Astrocyte (in vitro differentiated cells and primary cell): ENCODE data around the gene L3MBTL4. TPM values are rescaled to one million over a fixed set of nuclear protein-coding genes. Genes with fewer than 3 reads are reported as not detected.

Experiments used
- DNase-seq: peaks from one replicate; pipeline ENCODE4 v3.0.0-alpha.2; 2010; ENCODE audit warnings: low read depth
- FAIRE-seq: peaks from 2 replicates; lab custom pipeline; 2011; peaks lifted over from hg19 to GRCh38; lab: Jason Lieb, UNC
- H2AFZ ChIP-seq: 2 replicates; pipeline ENCODE4 v1.6.0; 2012; ENCODE audit warnings: low read depth, low read length, inconsistent platforms
- H3K27ac ChIP-seq: 2 replicates; pipeline ENCODE4 v1.5.1; 2011; ENCODE audit warnings: low read depth, low read length, inconsistent platforms
- H3K27me3 ChIP-seq: 2 replicates; pipeline ENCODE4 v1.6.0; 2011; ENCODE audit warnings: low read length, inconsistent platforms; ENCODE audit not compliant: insufficient read depth
- H3K36me3 ChIP-seq: 2 replicates; pipeline ENCODE4 v1.5.1; 2011; ENCODE audit warnings: low read length, inconsistent platforms; ENCODE audit not compliant: insufficient read depth
- H3K4me1 ChIP-seq: 2 replicates; pipeline ENCODE4 v1.5.1; 2011; ENCODE audit warnings: low read length, inconsistent platforms; ENCODE audit not compliant: insufficient read depth
- H3K4me2 ChIP-seq: 2 replicates; pipeline ENCODE4 v1.6.0; 2012; ENCODE audit warnings: low read length, inconsistent platforms
- H3K4me3 ChIP-seq: 2 replicates; pipeline ENCODE4 v1.5.1; 2011; ENCODE audit warnings: low read depth, mild to moderate bottlenecking, low read length, inconsistent platforms; ENCODE audit not compliant: insufficient read depth
- H3K79me2 ChIP-seq: 2 replicates; pipeline ENCODE4 v1.6.0; 2012; ENCODE audit warnings: mild to moderate bottlenecking, low read length, inconsistent platforms; ENCODE audit not compliant: insufficient read depth
- H3K9ac ChIP-seq: 2 replicates; pipeline ENCODE4 v1.6.0; 2012; ENCODE audit warnings: mild to moderate bottlenecking, low read length, inconsistent platforms
- H3K9me3 ChIP-seq: 2 replicates; pipeline ENCODE4 v1.5.1; 2012; ENCODE audit warnings: low read depth, mild to moderate bottlenecking, low read length, inconsistent platforms; ENCODE audit not compliant: insufficient read depth
- H4K20me1 ChIP-seq: 2 replicates; pipeline ENCODE4 v1.6.0; 2012; ENCODE audit warnings: low read length, inconsistent platforms; ENCODE audit not compliant: insufficient read depth
- H3K27ac Mint-ChIP-seq: one replicate; pipeline ENCODE4 v1.8.0; 2021; ENCODE audit warnings: mild to moderate bottlenecking, mixed read lengths; ENCODE audit not compliant: unreplicated experiment
- H3K27me3 Mint-ChIP-seq: one replicate; pipeline ENCODE4 v1.8.0; 2021; ENCODE audit warnings: low read depth, mixed read lengths; ENCODE audit not compliant: unreplicated experiment
- H3K36me3 Mint-ChIP-seq: one replicate; pipeline ENCODE4 v1.8.0; 2021; ENCODE audit warnings: low read depth, mixed read lengths; ENCODE audit not compliant: unreplicated experiment
- H3K4me1 Mint-ChIP-seq: one replicate; pipeline ENCODE4 v1.8.0; 2021; ENCODE audit warnings: low read depth, mixed read lengths; ENCODE audit not compliant: unreplicated experiment
- H3K4me3 Mint-ChIP-seq: one replicate; pipeline ENCODE4 v1.8.0; 2021; ENCODE audit warnings: mild to moderate bottlenecking, moderate library complexity, mixed read lengths; ENCODE audit not compliant: unreplicated experiment
- H3K9me3 Mint-ChIP-seq: one replicate; pipeline ENCODE4 v1.8.0; 2021; ENCODE audit warnings: mild to moderate bottlenecking, mixed read lengths; ENCODE audit not compliant: unreplicated experiment
- EZH2 ChIP-seq: IDR thresholded peaks from 2 replicates; pipeline ENCODE4 v1.6.1; 2012; ENCODE audit warnings: mild to moderate bottlenecking, low read length, inconsistent platforms; ENCODE audit not compliant: insufficient read depth
- total RNA-seq: library from RNA; stranded (reverse); gene quantifications from 2 replicates; pipeline ENCODE4 v1.2.1, GENCODE V29; 2021
- TF ChIP-seq, protein P1 (sequence below): IDR thresholded peaks from 2 replicates; pipeline ENCODE4 v1.5.1; 2011; ENCODE audit warnings: low read depth, mild to moderate bottlenecking, inconsistent platforms, low read length, moderate library complexity; ENCODE audit not compliant: insufficient read depth

L3MBTL4 gene
- total RNA-seq, 1 donor from 2014 or later: 0.52 TPM

GRCh38 chr18:5972298-5972697 is 442.4 kb downstream of the L3MBTL4 start:
- H3K36me3 Mint-ChIP-seq: no peaks in the 10 kb centered on the region
- Histone ChIP-seq H4K20me1 (no peaks in the 10 kb centered on the region), H3K4me3 (no peak overlapping the region), H3K4me2 (no peak overlapping the region), H2AFZ (no peak overlapping the region), H3K4me1 (peaks cover 7% of the 10 kb centered on the region), H3K9me3 (no peaks in the 10 kb centered on the region), H3K27me3 (peaks cover 18% of the 10 kb centered on the region), H3K9ac (no peak overlapping the region), H3K36me3 (no peaks in the 10 kb centered on the region), H3K79me2 (no peaks in the 10 kb centered on the region), H3K27ac (no peak overlapping the region)
- peaks cover 15% of the 10 kb centered on the region for H3K27me3 Mint-ChIP-seq
- no peak overlapping the region for H3K4me3 Mint-ChIP-seq
- no peak for FAIRE-seq
- no peak overlapping the region for H3K27ac Mint-ChIP-seq
- H3K4me1 Mint-ChIP-seq: peaks cover 23% of the 10 kb centered on the region
- DNase-seq: no peak
- no peaks in the 10 kb centered on the region for H3K9me3 Mint-ChIP-seq
- TF ChIP-seq, protein P1, sequence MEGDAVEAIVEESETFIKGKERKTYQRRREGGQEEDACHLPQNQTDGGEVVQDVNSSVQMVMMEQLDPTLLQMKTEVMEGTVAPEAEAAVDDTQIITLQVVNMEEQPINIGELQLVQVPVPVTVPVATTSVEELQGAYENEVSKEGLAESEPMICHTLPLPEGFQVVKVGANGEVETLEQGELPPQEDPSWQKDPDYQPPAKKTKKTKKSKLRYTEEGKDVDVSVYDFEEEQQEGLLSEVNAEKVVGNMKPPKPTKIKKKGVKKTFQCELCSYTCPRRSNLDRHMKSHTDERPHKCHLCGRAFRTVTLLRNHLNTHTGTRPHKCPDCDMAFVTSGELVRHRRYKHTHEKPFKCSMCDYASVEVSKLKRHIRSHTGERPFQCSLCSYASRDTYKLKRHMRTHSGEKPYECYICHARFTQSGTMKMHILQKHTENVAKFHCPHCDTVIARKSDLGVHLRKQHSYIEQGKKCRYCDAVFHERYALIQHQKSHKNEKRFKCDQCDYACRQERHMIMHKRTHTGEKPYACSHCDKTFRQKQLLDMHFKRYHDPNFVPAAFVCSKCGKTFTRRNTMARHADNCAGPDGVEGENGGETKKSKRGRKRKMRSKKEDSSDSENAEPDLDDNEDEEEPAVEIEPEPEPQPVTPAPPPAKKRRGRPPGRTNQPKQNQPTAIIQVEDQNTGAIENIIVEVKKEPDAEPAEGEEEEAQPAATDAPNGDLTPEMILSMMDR: no peak
- no peak for TF ChIP-seq EZH2

DNA sequence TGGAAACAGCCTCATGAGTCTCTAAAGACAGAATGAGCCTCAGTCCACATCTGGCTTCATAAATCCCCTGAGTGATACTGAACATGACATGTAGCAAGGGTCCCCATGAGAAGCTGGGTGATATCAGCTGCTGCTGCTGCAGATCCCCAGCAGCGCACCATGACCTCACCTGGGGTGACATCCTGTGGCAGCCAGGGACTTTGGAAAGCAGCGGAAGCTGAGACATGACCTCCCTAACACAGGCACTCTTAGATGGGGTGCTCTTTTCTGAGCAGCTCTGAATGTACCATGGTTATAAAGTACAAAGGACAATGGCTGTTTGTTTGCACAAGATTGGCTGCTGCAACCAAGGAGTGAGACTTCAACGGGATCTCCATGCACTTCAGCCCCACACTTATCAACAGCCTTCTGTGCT is 444.7 kb downstream of the L3MBTL4 start:
- peaks cover 13% of the 10 kb centered on the region for H3K4me1 Mint-ChIP-seq
- Histone ChIP-seq H3K36me3 (no peaks in the 10 kb centered on the region), H3K4me2 (no peak overlapping the region), H3K79me2 (no peaks in the 10 kb centered on the region), H3K4me3 (no peak overlapping the region), H4K20me1 (no peaks in the 10 kb centered on the region), H3K9ac (no peak overlapping the region), H3K4me1 (no peaks in the 10 kb centered on the region), H3K9me3 (no peaks in the 10 kb centered on the region), H3K27ac (no peak overlapping the region), H2AFZ (no peak overlapping the region), H3K27me3 (peaks cover 21% of the 10 kb centered on the region)
- no peak overlapping the region for H3K4me3 Mint-ChIP-seq
- TF ChIP-seq, protein P1: no peak
- TF ChIP-seq EZH2: no peak
- peaks cover 23% of the 10 kb centered on the region for H3K27me3 Mint-ChIP-seq
- H3K9me3 Mint-ChIP-seq: no peaks in the 10 kb centered on the region
- no peak overlapping the region for H3K27ac Mint-ChIP-seq
- no peak for DNase-seq
- FAIRE-seq: no peak
- H3K36me3 Mint-ChIP-seq: no peaks in the 10 kb centered on the region

DNA sequence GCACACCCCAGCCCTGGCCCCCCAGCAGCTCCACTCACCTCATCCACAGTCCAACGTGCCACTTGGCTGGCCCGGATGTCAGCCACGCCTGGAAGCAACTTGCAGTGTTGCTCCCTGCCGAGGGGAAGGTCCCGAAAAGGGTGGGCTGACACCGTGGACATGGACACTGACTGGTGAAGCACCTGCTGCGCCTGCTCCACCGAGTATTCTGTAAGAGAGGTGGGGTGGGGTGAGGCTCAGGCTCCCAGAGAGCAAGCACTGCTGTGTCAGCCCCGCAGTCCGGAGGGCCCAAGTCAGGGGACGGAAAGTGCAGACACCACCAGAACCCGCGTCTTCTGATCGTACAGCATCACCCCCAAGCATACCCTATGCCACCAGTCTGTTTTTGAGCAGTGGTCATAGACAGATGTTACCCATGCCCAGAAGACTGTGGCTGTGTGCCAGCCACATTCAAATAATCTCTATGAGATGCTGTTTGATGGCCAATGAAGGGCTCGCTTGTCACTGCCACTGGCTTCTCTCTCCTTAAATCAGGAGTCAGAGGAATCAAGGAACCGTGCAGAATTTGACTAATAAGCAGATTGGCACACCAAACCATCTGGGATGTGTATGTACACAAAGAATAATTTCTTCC is 445.2 kb downstream of the L3MBTL4 start:
- TF ChIP-seq, protein P1: no peak
- TF ChIP-seq EZH2: no peak
- Mint-ChIP-seq H3K4me1 (peaks cover 11% of the 10 kb centered on the region), H3K36me3 (no peaks in the 10 kb centered on the region), H3K27me3 (peaks cover 23% of the 10 kb centered on the region), H3K4me3 (no peak overlapping the region), H3K9me3 (no peaks in the 10 kb centered on the region), H3K27ac (no peak overlapping the region)
- Histone ChIP-seq H3K36me3 (no peaks in the 10 kb centered on the region), H3K9ac (no peak overlapping the region), H3K4me3 (no peak overlapping the region), H3K4me1 (no peaks in the 10 kb centered on the region), H3K27ac (no peak overlapping the region), H3K79me2 (no peaks in the 10 kb centered on the region), H2AFZ (no peak overlapping the region), H3K27me3 (peaks cover 21% of the 10 kb centered on the region), H3K4me2 (no peak overlapping the region), H3K9me3 (no peaks in the 10 kb centered on the region), H4K20me1 (no peaks in the 10 kb centered on the region)
- FAIRE-seq (no peak), DNase-seq (no peak)
